A673 (cell line): ENCODE measurements around the gene RAPGEF4. TPM values are rescaled to one million over a fixed set of nuclear protein-coding genes. Genes with fewer than 3 reads are reported as not detected.

Experiments used
- BruUV-seq: library from RNA; stranded (reverse); fragments of 400-500 nt; replicated peaks from 2 replicates; lab custom pipeline; 2021; lab: Mats Ljungman, UMichigan
- CTCF ChIA-PET: fragments of 300-600 bp; sonication (Branson Sonifier 250); formaldehyde crosslinking; loops from one replicate; lab custom pipeline; 2022; ENCODE audit warnings: antibody characterized with exemption; lab: Charles Lee
- POLR2A ChIA-PET: fragments of 300-600 bp; sonication (Branson Sonifier 250); formaldehyde crosslinking; loops from one replicate; lab custom pipeline; 2022; ENCODE audit warnings: antibody characterized with exemption; ENCODE audit not compliant: low non-redundant PET; lab: Charles Lee
- DNase-seq: peaks from one replicate; pipeline ENCODE4 v3.0.0-alpha.2; 2015; ENCODE audit warnings: low spot score
- H3K27ac ChIP-seq: fragments of 200-600 bp; sonication (generic); 2 replicates; pipeline ENCODE4 v1.5.1; 2016; ENCODE audit warnings: mixed run types, low read depth, mild to moderate bottlenecking, mixed read lengths, antibody characterized with exemption, low read length; ENCODE audit not compliant: poor library complexity, severe bottlenecking
- H3K27me3 ChIP-seq: fragments of 200-600 bp; sonication (generic); replicated peaks from 2 replicates; pipeline ENCODE4 v1.6.1; 2017; ENCODE audit warnings: mixed run types, low read depth, mild to moderate bottlenecking, mixed read lengths, antibody characterized with exemption, low read length; ENCODE audit not compliant: insufficient read depth, poor library complexity
- H3K36me3 ChIP-seq: fragments of 200-600 bp; sonication (generic); 2 replicates; pipeline ENCODE4 v1.6.1; 2016; ENCODE audit warnings: mixed run types, mild to moderate bottlenecking, mixed read lengths, antibody characterized with exemption, low read length; ENCODE audit not compliant: insufficient read depth, poor library complexity, severe bottlenecking
- H3K4me1 ChIP-seq: fragments of 200-600 bp; sonication (generic); 2 replicates; pipeline ENCODE4 v1.6.1; 2017; ENCODE audit warnings: mixed run types, mild to moderate bottlenecking, mixed read lengths, antibody characterized with exemption, low read length; ENCODE audit not compliant: insufficient read depth, poor library complexity, severe bottlenecking
- H3K4me3 ChIP-seq: fragments of 200-600 bp; sonication (generic); 2 replicates; pipeline ENCODE4 v1.5.1; 2016; ENCODE audit warnings: low read depth, mixed run types, mild to moderate bottlenecking, mixed read lengths, low read length; ENCODE audit not compliant: poor library complexity, severe bottlenecking
- H3K9me3 ChIP-seq: fragments of 200-600 bp; sonication (generic); 2 replicates; pipeline ENCODE4 v1.6.1; 2016; ENCODE audit warnings: mixed run types, low read depth, mild to moderate bottlenecking, mixed read lengths, antibody characterized with exemption, low read length; ENCODE audit not compliant: poor library complexity, severe bottlenecking
- EZH2 ChIP-seq: fragments of 200-600 bp; sonication (generic); IDR thresholded peaks from 2 replicates; pipeline ENCODE4 v1.6.1; 2017; ENCODE audit warnings: borderline replicate concordance, low read depth, mild to moderate bottlenecking, mixed read lengths, antibody characterized with exemption, low read length; ENCODE audit not compliant: poor library complexity, severe bottlenecking
- intact Hi-C: fragments of 100-400 bp; cut with micrococcal nuclease; formaldehyde crosslinking; loops from one replicate; pipeline ENCODE4 v1.10.0; 2022; ENCODE audit not compliant: unreplicated experiment
- total RNA-seq: library from RNA; stranded (reverse); gene quantifications from 2 replicates; pipeline ENCODE4 v1.2.3, GENCODE V29; 2021
- TF ChIP-seq, protein P1 (sequence below): fragments of 300-800, 200-600 bp; sonication (generic); conservative IDR thresholded peaks from 2 replicates; pipeline ENCODE4 v1.5.1; 2017; ENCODE audit warnings: low read depth, mild to moderate bottlenecking, antibody characterized with exemption, low read length, moderate library complexity, mixed read lengths

Gene RAPGEF4
- total RNA-seq, 1 experiment from 2014 or later = 0.26 TPM

- Histone ChIP-seq H3K9me3 (no peaks in the 10 kb centered on the region), H3K36me3 (no peaks in the 10 kb centered on the region), H3K27ac (no peak overlapping the region), H3K27me3 (no peaks in the 10 kb centered on the region), H3K4me3 (no peak overlapping the region), H3K4me1 (peaks cover 18% of the 10 kb centered on the region)
- intact Hi-C loops = no loop called here
- ChIA-PET POLR2A (no interaction called here), CTCF (no interaction called here)
- no peak for DNase-seq
- BruUV-seq = no TSS peak
- TF ChIP-seq, protein P1, sequence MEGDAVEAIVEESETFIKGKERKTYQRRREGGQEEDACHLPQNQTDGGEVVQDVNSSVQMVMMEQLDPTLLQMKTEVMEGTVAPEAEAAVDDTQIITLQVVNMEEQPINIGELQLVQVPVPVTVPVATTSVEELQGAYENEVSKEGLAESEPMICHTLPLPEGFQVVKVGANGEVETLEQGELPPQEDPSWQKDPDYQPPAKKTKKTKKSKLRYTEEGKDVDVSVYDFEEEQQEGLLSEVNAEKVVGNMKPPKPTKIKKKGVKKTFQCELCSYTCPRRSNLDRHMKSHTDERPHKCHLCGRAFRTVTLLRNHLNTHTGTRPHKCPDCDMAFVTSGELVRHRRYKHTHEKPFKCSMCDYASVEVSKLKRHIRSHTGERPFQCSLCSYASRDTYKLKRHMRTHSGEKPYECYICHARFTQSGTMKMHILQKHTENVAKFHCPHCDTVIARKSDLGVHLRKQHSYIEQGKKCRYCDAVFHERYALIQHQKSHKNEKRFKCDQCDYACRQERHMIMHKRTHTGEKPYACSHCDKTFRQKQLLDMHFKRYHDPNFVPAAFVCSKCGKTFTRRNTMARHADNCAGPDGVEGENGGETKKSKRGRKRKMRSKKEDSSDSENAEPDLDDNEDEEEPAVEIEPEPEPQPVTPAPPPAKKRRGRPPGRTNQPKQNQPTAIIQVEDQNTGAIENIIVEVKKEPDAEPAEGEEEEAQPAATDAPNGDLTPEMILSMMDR = no peak
- no peak for TF ChIP-seq EZH2
Measured at GRCh38 chr2:173064151-173064805, 328.6 kb downstream of the RAPGEF4 start.

DNA sequence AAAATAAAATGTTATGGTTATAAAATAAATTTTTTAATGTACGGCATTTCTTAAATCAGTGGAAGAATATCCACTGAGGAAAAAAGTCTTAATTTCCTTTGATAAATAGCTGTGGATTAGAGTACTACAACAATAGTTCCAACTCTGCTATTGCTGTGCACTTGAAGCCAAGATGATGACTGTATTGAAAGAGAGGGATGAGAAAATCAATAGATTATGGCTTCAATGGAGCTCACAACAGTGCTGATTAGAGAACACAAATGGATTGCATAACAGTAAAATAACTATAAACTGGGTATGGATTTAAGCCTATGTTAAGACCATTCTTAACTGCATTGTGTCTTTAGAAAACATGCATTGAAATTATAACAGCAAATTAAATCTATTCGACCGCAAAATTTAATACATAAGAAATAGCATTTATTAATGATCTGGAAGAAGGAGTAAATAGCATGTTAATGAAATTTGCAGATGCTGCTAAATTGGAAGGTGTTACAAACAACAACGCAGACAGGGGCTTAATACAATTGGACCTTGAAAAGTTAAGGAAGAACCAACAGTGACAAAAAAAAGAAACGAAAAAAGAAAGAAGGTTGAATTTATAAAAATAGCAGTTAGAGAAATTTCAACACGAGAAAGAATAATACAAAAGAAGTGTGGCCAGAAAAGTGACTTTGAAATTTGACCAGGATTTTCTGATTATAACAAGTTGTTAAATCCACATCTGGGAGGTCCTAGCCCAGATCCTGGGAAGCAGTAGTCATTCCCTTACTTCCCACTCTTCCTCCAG lies 331.4 kb downstream of the RAPGEF4 start:
- no peak overlapping the region for H3K4me3 ChIP-seq
- H3K27ac ChIP-seq = no peak overlapping the region
- ChIA-PET CTCF (no interaction called here), POLR2A (no interaction called here)
- intact Hi-C loops = no loop called here
- BruUV-seq = no TSS peak
- TF ChIP-seq, protein P1 = no peak
- TF ChIP-seq EZH2 = no peak
- no peaks in the 10 kb centered on the region for H3K9me3 ChIP-seq
- no peak for DNase-seq
- H3K27me3 ChIP-seq = no peaks in the 10 kb centered on the region
- H3K36me3 ChIP-seq = no peaks in the 10 kb centered on the region
- H3K4me1 ChIP-seq = peaks cover 18% of the 10 kb centered on the region

DNA sequence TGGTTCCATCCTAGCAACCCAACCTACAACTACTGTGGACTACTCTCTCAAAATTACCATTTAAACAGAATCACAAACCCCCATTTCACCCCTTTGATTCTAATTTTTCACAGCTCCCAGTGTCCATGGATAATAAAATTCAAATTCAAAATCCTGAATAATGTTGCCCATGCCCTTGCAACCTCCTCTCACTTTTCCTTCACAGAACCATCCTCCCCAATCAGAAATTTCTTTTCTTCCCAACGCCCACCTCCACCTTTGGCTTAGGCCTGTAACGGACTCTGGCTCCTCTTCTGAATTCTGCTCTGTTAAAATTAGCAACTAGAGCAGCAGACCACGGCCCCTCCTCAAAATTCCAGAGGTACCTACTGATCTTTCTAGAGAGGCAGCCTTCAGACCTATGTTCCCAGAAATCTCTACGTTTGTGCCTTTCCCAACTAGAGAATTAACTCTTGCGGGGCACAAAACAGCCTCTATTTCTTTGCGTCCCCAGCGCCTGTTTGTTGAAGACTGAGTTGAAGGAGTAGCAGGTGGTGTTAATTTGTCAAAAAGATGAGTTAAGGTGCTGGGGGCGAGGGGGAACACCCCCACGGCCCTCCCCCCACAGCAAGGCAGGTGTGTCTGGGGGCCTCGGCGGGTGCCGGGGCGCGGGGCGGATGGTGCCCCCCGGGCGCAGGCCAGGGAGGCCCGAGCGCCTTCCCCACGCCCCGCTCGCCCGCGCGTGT lies 339.6 kb downstream of the RAPGEF4 start:
- DNase-seq = no peak
- BruUV-seq = no TSS peak
- Histone ChIP-seq H3K4me1 (peaks cover 16% of the 10 kb centered on the region), H3K9me3 (no peaks in the 10 kb centered on the region), H3K27ac (peak overlapping the region; percentile 95), H3K36me3 (no peaks in the 10 kb centered on the region), H3K4me3 (peak overlapping the region; percentile 76), H3K27me3 (no peaks in the 10 kb centered on the region)
- ChIA-PET POLR2A (no interaction called here), CTCF (interaction anchor here (0.7 kb wide), 1 partner anchor 76 kb away, joined by 3 read pairs; no protein-coding TSS in a partner anchor)
- intact Hi-C loops = loop anchor here (5.0 kb wide), 2 partner anchors 48 to 132 kb away; no protein-coding TSS in a partner anchor
- TF ChIP-seq, protein P1 = no peak
- TF ChIP-seq EZH2 = no peak
